Fibroblast of the conjunctiva (primary cell): Measurements from ENCODE around the gene TMOD3.

Experiments used
- DNase-seq: peaks from one replicate; pipeline ENCODE4 v3.0.0-alpha.2; 2010; ENCODE audit warnings: low read depth

Gene TMOD3

DNA sequence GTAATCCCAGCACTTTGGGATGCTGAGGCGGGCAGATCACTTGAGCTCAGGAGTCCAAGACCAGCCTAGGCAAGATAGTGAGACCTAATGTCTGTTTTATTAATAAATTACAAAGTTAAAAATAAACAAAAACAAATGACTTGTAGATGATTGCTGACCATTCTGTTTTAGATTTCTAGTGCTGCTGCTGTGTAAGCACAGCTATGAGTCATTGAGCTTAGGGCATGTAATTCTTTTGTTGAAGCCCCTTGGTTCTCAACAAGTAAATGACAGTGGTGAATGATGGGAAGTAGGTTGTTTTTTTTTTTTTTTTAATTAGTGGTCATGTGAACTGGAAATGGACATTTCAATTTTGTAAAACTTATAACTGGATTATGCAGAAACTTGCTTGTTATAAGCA, 78.9 kb downstream of the TMOD3 start:
- DNase-seq, result no peak

DNA sequence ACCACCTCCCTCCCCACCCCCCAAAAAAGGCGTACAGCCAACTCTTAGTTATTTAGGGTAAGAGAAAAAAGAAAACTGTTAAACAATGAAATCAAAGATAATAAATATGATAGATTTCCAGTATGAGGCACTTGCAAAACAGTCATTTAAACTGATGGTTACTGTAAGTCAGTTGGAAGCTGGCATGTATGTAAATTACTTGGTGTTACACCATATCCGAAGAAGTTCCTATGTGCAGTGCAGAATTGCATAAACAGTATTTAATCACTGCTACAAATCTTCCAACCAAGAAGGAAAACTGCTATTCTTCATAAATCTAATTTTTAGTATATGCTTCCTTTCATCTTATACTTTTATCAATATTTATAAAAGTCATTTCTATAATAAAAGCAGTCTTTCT, 80.1 kb downstream of the TMOD3 start:
- no peak for DNase-seq

DNA sequence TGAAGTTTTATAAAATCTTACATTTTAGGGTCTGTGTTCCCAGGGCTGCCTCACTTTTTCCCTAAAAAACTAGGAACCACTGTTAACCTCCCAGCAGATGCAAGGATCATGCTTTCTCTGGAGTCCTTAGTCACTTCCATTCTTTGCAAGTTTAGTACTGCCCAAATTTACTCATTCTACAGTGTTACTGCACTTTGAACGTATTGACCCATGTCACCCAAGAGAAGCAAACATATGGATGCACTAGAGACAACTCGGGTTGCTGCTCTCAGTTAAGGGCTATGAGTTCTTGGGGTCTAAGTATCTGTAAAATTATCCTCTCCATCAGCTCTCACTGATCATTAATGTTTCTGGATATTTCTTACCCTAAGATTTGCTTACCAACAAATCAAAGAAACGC, 83.1 kb downstream of the TMOD3 start:
- no peak for DNase-seq

DNA sequence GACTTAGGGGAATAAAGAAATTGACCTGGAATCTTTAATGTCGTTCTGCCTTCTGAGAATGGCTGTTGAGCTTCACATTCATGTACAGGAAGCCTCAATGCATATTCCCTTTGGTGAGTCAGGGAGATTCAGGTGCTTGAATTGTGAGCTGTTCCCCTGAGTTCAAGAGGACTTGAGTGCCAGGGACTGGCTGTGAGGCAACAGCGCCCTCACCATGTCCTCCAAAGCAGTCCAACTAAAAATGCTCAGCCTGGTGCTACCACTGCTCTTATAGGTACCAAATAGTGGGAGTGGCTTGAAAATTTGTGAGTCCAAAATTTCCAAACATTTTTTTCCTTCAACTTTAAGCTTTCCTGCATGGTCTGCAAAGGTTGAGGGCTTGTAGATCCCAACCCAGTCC, 88.0 kb downstream of the TMOD3 start:
- no peak for DNase-seq

- no peak for DNase-seq
These were observed 95.0 kb downstream of the TMOD3 start for GRCh38 chr15:51924156-51925068.

- no peak for DNase-seq
These were observed 97.4 kb downstream of the TMOD3 start for GRCh38 chr15:51926809-51927208.

DNA sequence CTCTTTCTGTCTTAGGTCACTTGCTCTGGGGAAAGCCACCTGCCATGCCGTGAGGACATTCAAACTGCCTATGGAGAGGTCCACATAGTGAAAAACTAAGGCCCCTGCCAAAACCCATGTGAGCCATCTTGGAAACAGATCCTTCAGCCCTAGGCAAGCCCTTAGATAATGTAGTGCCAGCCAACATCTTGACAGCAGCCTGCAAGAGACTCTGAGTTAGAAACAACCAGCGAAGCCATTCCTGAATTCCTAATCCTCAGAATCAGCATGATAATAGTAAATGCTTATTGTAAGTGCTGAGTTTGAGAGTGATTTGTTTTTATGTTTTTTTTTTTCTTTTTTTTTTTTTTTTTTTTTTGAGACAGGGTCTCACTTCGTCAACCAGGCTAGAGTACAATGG, 101.6 kb downstream of the TMOD3 start:
- no peak for DNase-seq

- DNase-seq, result no peak
These were observed 102.2 kb downstream of the TMOD3 start for GRCh38 chr15:51931638-51932037.

GRCh38 chr15:51932161-51932560, 102.7 kb downstream of the TMOD3 start:
- no peak for DNase-seq

GRCh38 chr15:51935466-51936104, 106.1 kb downstream of the TMOD3 start:
- DNase-seq, result no peak

- no peak for DNase-seq
These were observed 106.6 kb downstream of the TMOD3 start for GRCh38 chr15:51936105-51936478.

DNA sequence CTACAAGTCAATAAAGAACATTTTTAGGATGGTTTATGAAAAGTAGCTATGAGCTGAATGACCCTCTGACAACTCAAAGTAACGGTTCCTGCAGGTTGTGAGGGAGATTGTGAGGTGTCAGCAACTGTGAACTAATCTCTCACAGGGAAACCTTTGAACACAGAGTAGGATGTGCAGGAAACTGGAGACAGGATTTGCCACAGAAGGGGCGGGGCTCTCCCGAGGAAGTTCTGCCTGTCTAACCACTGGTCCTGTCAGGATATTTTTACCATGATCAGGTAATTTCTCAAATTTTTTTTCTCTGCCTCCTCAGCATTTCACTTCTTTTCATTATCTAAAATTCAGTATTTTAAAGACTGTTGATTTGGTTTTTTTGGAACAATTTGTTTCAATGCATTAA, 108.8 kb downstream of the TMOD3 start:
- DNase-seq, result no peak

GRCh38 chr15:51939216-51939615, 109.8 kb downstream of the TMOD3 start:
- no peak for DNase-seq

GRCh38 chr15:51947124-51947523, 117.7 kb downstream of the TMOD3 start:
- no peak for DNase-seq

DNA sequence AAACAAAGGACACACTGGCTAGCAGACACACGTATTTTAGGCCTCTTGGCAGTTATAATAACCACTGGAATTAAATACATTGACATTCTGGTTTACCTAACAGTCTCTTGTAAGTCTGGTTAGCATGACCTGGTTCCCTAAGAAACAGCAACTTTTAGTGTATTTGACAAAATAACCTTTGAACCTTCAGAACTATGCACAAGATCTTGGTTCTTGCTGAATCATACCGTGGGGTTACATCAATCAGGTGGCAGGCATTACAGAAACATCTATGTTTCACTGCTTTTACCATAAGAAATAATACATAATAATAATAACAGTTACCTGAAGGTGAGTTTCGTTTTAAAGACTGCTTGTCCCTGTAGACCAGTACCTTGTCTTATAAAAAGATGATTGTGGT, 123.4 kb downstream of the TMOD3 start:
- no peak for DNase-seq

DNA sequence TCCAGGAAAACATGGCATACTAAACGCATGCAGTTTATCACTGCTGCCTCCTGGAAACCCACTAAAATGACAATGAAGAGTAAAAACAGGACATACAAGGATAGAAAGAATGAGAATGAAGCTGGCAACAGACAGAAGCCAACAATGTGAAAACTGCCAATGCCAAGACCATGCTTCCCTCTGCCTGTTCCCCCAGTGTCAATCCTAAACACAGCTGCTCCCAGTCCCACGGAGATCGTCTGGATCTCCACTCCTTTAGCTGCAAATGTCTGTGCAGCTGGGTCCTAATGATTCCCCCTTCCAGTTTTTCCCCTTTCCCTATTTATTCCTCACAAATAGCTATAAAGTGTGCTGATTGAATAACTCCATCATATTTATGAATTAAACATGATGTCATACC, 126.1 kb downstream of the TMOD3 start:
- DNase-seq, result no peak
